GM23338 (cell line): Measurements from ENCODE around the gene DGCR8. TPM values are rescaled to one million over a fixed set of nuclear protein-coding genes. Genes with fewer than 3 reads are reported as not detected.

ENCODE experiments used
- ATAC-seq: fragments of 200-7000 bp; cut with Tn5 transposase; 3 replicates; pipeline ENCODE4 v1.9.1; 2020
- DNase-seq: peaks from one replicate; pipeline ENCODE4 v3.0.0-alpha.2; 2015; ENCODE audit warnings: low spot score
- H2AFZ ChIP-seq: fragments of 200-600 bp; sonication (generic); 2 replicates; pipeline ENCODE4 v1.8.0; 2016; ENCODE audit warnings: antibody characterized with exemption, mild to moderate bottlenecking, moderate library complexity
- H3F3A ChIP-seq: fragments of 200-600 bp; sonication (generic); replicated peaks from 2 replicates; pipeline ENCODE4 v1.8.0; 2017; ENCODE audit warnings: antibody characterized with exemption, mixed run types, low read depth
- H3K27ac ChIP-seq: fragments of 200-600 bp; sonication (generic); 2 replicates; pipeline ENCODE4 v1.6.1; 2016; ENCODE audit warnings: low read depth
- H3K27me3 ChIP-seq: fragments of 200-600 bp; sonication (generic); 2 replicates; pipeline ENCODE4 v1.8.0; 2016; ENCODE audit warnings: mild to moderate bottlenecking, mixed run types, moderate library complexity; ENCODE audit not compliant: insufficient read depth
- H3K36me3 ChIP-seq: fragments of 200-600 bp; sonication (generic); 2 replicates; pipeline ENCODE4 v1.8.0; 2016; ENCODE audit warnings: mild to moderate bottlenecking; ENCODE audit not compliant: insufficient read depth
- H3K4me1 ChIP-seq: fragments of 200-600 bp; sonication (generic); 2 replicates; pipeline ENCODE4 v1.8.0; 2016; ENCODE audit warnings: mild to moderate bottlenecking, moderate library complexity; ENCODE audit not compliant: insufficient read depth
- H3K4me2 ChIP-seq: fragments of 200-600 bp; sonication (generic); 2 replicates; pipeline ENCODE4 v1.7.1; 2017; ENCODE audit warnings: mixed run types
- H3K4me3 ChIP-seq: fragments of 200-600 bp; sonication (generic); 2 replicates; pipeline ENCODE4 v1.6.1; 2016; ENCODE audit warnings: mixed run types
- H3K79me2 ChIP-seq: fragments of 200-600 bp; sonication (generic); replicated peaks from 2 replicates; pipeline ENCODE4 v1.8.0; 2017; ENCODE audit warnings: mild to moderate bottlenecking; ENCODE audit not compliant: insufficient read depth
- H3K9me2 ChIP-seq: fragments of 200-600 bp; sonication (generic); 2 replicates; pipeline ENCODE4 v1.8.0; 2017; ENCODE audit not compliant: insufficient read depth
- H4K20me1 ChIP-seq: fragments of 200-600 bp; sonication (generic); replicated peaks from 2 replicates; pipeline ENCODE4 v1.8.0; 2017; ENCODE audit warnings: mild to moderate bottlenecking; ENCODE audit not compliant: insufficient read depth
- H3K27ac Mint-ChIP-seq: 2 replicates; pipeline ENCODE4 v1.8.0; 2020; ENCODE audit warnings: inconsistent platforms, mild to moderate bottlenecking, moderate library complexity, mixed read lengths
- H3K27me3 Mint-ChIP-seq: 3 replicates; pipeline ENCODE4 v1.8.0; 2022; ENCODE audit warnings: low read depth, mild to moderate bottlenecking, moderate library complexity, mixed read lengths, inconsistent platforms; ENCODE audit not compliant: insufficient read depth, poor library complexity
- H3K36me3 Mint-ChIP-seq: 3 replicates; pipeline ENCODE4 v1.8.0; 2021; ENCODE audit warnings: low read depth, mild to moderate bottlenecking, inconsistent platforms, moderate library complexity, mixed read lengths
- H3K4me1 Mint-ChIP-seq: 3 replicates; pipeline ENCODE4 v1.8.0; 2020; ENCODE audit warnings: mild to moderate bottlenecking, inconsistent platforms, mixed read lengths
- H3K4me3 Mint-ChIP-seq: 3 replicates; pipeline ENCODE4 v1.8.0; 2021; ENCODE audit warnings: moderate library complexity, mild to moderate bottlenecking, inconsistent platforms, mixed read lengths
- H3K9me3 Mint-ChIP-seq: 3 replicates; pipeline ENCODE4 v1.8.0; 2020; ENCODE audit warnings: moderate library complexity, mild to moderate bottlenecking, inconsistent platforms, mixed read lengths
- EZH2phosphoT487 ChIP-seq: fragments of 200-600 bp; sonication (generic); IDR thresholded peaks from one replicate; pipeline ENCODE4 v1.8.1; 2018; ENCODE audit warnings: antibody characterized with exemption; ENCODE audit not compliant: unreplicated experiment
- POLR2AphosphoS5 ChIP-seq: IDR thresholded peaks from 2 replicates; pipeline ENCODE4 v1.6.1; 2016; ENCODE audit warnings: antibody characterized with exemption, low read depth
- polyA plus RNA-seq: library from polyadenylated mRNA; unstranded; fragments of >200 nt; fragmentation: Nextera tagmentation; extraction: Ambion mirVana; gene quantifications from 2 replicates; pipeline ENCODE4 v1.2.1, GENCODE V29; 2016
- total RNA-seq: library from RNA; depleted of rRNA; stranded (reverse); fragments of >200 nt; shearing (Covaris generic); gene quantifications from 2 replicates; pipeline ENCODE4 v1.2.3, GENCODE V29; 2014
- TF ChIP-seq, protein P1 (sequence below): fragments of 250-450 bp; sonication (Bioruptor Pico); IDR thresholded peaks from 2 replicates; pipeline ENCODE4 v1.5.0; 2020; ENCODE audit warnings: mild to moderate bottlenecking, moderate library complexity
- TF ChIP-seq, protein P2 (sequence below), 2 experiments: fragments of 200-600 bp in 1 of 2; sonication (generic) in 1 of 2; conservative IDR thresholded peaks; 2 replicates each; pipeline versions ENCODE4 v1.5.1 to v1.6.1; 2016 to 2017; ENCODE audit warnings: antibody characterized with exemption in 2 of 2, low read depth in 2 of 2, mild to moderate bottlenecking in 2 of 2, moderate library complexity in 1 of 2

DGCR8 gene
- total and polyA plus RNA-seq, 2 experiments from 2014 or later: 12.2 to 48.9 TPM

DNA sequence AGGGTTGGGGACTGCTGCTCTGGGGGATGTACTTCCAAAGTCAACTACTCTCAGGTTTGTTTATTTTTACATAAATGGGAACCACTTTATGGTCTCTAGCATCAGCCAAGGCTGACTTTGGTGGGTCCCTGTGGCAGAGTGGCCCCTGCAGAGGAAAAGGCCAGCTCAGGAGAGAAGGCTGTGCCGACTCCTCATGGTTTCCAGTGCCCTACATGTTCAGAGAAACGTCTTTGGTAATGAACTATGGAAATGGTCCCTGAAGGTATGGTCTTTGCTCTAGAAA, 48.5 kb downstream of the DGCR8 start:
- no peak overlapping the region for H3K4me3 Mint-ChIP-seq
- H3K27me3 Mint-ChIP-seq: peaks cover 15% of the 10 kb centered on the region
- TF ChIP-seq EZH2phosphoT487: no peak
- H3K36me3 Mint-ChIP-seq: peaks cover 49% of the 10 kb centered on the region
- H3K9me2 ChIP-seq: no peaks in the 10 kb centered on the region
- peaks cover 46% of the 10 kb centered on the region for H3F3A ChIP-seq
- H3K79me2 ChIP-seq: peaks cover 16% of the 10 kb centered on the region
- peaks cover 2% of the 10 kb centered on the region; the same call in 1 of the 3 replicates for H3K4me1 Mint-ChIP-seq
- no peaks in the 10 kb centered on the region; the same call in 1 of the 2 replicates for H3K4me1 ChIP-seq
- H3K27ac ChIP-seq: peak overlapping the region; percentile 74
- no peak overlapping the region for H2AFZ ChIP-seq
- peaks cover 17% of the 10 kb centered on the region for H4K20me1 ChIP-seq
- no peaks in the 10 kb centered on the region for H3K9me3 Mint-ChIP-seq
- DNase-seq (no peak), ATAC-seq (no peak)
- H3K36me3 ChIP-seq: peaks cover 15% of the 10 kb centered on the region; the same call in 1 of the 2 replicates
- H3K4me2 ChIP-seq: no peak overlapping the region
- no peak overlapping the region for H3K27ac Mint-ChIP-seq
- H3K4me3 ChIP-seq: no peak overlapping the region
- no peaks in the 10 kb centered on the region for H3K27me3 ChIP-seq

DNA sequence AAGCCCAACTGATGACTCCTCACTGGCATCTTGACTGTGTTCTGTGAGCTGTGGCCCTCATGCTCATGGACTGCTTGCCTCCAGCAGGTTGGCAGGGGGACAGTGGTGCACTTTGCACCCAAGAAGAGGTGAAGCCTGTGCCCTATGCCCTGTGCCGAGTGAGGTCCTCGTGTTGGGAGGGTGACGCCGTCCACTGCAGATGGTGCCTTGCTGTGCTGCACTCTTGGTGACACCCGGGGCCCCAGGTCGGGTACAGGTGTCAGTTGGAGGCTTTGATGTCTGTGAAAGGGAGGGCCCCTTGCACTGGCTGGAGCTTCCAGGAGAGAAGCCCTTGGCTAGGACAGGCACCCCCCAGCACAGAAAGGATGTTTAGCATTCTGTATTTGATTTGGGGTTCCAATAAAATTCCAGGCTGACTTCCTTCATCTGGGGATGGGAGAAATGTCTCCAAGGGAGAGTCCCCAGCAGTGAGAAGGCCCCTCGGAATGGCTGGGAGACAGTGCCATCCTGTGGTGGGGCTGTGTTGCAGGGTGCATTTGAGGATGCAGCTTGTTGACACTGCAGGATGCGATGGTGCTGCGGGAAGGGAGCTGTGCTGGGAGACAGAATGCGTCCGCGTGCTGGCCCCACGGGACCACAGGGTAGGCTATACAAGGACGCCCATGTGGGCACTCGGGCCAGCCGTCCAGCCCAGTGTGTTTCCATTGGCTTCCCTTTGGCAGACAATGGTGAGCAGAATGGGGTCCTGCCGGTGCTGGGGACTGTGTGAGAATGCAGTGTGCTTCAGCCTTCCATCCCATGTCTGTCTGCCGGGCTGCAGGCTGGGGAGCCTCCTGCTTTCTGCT, 49.1 kb downstream of the DGCR8 start:
- no peaks in the 10 kb centered on the region; the same call in 1 of the 2 replicates for H3K4me1 ChIP-seq
- peaks cover 11% of the 10 kb centered on the region for H4K20me1 ChIP-seq
- H3K79me2 ChIP-seq: peaks cover 13% of the 10 kb centered on the region
- H3K9me2 ChIP-seq: no peaks in the 10 kb centered on the region
- Mint-ChIP-seq H3K36me3 (peaks cover 43% of the 10 kb centered on the region), H3K27me3 (peaks cover 17% of the 10 kb centered on the region), H3K27ac (no peak overlapping the region), H3K9me3 (no peaks in the 10 kb centered on the region), H3K4me1 (peaks cover 2% of the 10 kb centered on the region; the same call in 1 of the 3 replicates), H3K4me3 (peak overlapping the region; percentile 34; the same call in 2 of the 3 replicates)
- H3K27me3 ChIP-seq: no peaks in the 10 kb centered on the region
- peak; percentile 9; the same call in 1 of the 2 replicates for TF ChIP-seq POLR2AphosphoS5
- TF ChIP-seq, protein P1, sequence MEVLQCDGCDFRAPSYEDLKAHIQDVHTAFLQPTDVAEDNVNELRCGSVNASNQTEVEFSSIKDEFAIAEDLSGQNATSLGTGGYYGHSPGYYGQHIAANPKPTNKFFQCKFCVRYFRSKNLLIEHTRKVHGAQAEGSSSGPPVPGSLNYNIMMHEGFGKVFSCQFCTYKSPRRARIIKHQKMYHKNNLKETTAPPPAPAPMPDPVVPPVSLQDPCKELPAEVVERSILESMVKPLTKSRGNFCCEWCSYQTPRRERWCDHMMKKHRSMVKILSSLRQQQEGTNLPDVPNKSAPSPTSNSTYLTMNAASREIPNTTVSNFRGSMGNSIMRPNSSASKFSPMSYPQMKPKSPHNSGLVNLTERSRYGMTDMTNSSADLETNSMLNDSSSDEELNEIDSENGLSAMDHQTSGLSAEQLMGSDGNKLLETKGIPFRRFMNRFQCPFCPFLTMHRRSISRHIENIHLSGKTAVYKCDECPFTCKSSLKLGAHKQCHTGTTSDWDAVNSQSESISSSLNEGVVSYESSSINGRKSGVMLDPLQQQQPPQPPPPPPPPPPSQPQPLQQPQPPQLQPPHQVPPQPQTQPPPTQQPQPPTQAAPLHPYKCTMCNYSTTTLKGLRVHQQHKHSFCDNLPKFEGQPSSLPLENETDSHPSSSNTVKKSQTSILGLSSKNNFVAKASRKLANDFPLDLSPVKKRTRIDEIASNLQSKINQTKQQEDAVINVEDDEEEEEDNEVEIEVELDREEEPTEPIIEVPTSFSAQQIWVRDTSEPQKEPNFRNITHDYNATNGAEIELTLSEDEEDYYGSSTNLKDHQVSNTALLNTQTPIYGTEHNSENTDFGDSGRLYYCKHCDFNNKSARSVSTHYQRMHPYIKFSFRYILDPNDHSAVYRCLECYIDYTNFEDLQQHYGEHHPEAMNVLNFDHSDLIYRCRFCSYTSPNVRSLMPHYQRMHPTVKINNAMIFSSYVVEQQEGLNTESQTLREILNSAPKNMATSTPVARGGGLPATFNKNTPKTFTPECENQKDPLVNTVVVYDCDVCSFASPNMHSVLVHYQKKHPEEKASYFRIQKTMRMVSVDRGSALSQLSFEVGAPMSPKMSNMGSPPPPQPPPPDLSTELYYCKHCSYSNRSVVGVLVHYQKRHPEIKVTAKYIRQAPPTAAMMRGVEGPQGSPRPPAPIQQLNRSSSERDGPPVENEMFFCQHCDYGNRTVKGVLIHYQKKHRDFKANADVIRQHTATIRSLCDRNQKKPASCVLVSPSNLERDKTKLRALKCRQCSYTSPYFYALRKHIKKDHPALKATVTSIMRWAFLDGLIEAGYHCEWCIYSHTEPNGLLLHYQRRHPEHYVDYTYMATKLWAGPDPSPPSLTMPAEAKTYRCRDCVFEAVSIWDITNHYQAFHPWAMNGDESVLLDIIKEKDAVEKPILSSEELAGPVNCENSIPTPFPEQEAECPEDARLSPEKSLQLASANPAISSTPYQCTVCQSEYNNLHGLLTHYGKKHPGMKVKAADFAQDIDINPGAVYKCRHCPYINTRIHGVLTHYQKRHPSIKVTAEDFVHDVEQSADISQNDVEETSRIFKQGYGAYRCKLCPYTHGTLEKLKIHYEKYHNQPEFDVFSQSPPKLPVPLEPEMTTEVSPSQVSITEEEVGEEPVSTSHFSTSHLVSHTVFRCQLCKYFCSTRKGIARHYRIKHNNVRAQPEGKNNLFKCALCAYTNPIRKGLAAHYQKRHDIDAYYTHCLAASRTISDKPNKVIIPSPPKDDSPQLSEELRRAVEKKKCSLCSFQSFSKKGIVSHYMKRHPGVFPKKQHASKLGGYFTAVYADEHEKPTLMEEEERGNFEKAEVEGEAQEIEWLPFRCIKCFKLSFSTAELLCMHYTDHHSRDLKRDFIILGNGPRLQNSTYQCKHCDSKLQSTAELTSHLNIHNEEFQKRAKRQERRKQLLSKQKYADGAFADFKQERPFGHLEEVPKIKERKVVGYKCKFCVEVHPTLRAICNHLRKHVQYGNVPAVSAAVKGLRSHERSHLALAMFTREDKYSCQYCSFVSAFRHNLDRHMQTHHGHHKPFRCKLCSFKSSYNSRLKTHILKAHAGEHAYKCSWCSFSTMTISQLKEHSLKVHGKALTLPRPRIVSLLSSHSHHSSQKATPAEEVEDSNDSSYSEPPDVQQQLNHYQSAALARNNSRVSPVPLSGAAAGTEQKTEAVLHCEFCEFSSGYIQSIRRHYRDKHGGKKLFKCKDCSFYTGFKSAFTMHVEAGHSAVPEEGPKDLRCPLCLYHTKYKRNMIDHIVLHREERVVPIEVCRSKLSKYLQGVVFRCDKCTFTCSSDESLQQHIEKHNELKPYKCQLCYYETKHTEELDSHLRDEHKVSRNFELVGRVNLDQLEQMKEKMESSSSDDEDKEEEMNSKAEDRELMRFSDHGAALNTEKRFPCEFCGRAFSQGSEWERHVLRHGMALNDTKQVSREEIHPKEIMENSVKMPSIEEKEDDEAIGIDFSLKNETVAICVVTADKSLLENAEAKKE: no peak
- TF ChIP-seq, protein P2, sequence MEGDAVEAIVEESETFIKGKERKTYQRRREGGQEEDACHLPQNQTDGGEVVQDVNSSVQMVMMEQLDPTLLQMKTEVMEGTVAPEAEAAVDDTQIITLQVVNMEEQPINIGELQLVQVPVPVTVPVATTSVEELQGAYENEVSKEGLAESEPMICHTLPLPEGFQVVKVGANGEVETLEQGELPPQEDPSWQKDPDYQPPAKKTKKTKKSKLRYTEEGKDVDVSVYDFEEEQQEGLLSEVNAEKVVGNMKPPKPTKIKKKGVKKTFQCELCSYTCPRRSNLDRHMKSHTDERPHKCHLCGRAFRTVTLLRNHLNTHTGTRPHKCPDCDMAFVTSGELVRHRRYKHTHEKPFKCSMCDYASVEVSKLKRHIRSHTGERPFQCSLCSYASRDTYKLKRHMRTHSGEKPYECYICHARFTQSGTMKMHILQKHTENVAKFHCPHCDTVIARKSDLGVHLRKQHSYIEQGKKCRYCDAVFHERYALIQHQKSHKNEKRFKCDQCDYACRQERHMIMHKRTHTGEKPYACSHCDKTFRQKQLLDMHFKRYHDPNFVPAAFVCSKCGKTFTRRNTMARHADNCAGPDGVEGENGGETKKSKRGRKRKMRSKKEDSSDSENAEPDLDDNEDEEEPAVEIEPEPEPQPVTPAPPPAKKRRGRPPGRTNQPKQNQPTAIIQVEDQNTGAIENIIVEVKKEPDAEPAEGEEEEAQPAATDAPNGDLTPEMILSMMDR (conservative IDR thresholded peaks at IDR 0.05; ENCODE audit: low read depth in 2 of 2): peak; percentile 47 to 74
- DNase-seq (peak; percentile 78), ATAC-seq (peak; percentile 23)
- H2AFZ ChIP-seq: no peak overlapping the region
- H3K36me3 ChIP-seq: peaks cover 13% of the 10 kb centered on the region; the same call in 1 of the 2 replicates
- no peak overlapping the region for H3K4me3 ChIP-seq
- H3K4me2 ChIP-seq: no peak overlapping the region
- H3K27ac ChIP-seq: peak overlapping the region; percentile 74
- H3F3A ChIP-seq: peaks cover 44% of the 10 kb centered on the region
